GM12878 (cell line): ENCODE results near the gene ELP6. TPM values are rescaled to one million over a fixed set of nuclear protein-coding genes. Genes with fewer than 3 reads are reported as not detected.

Experiments
- ATAC-seq: fragments of 200-7000 bp; cut with Tn5 transposase; 3 replicates; pipeline ENCODE4 v1.9.1; 2020; ENCODE audit warnings: mild to moderate bottlenecking, moderate library complexity
- BruUV-seq: library from RNA; stranded (reverse); fragments of 400-500 nt; replicated peaks from 2 replicates; lab custom pipeline; 2021; lab: Mats Ljungman, UMichigan
- CTCF ChIA-PET: fragments of 300-600 bp; sonication (Branson Sonifier 250); formaldehyde crosslinking; extraction: SDS; loops from one replicate; lab custom pipeline; 2021; ENCODE audit warnings: inconsistent platforms; lab: Yijun Ruan, JAX
- POLR2A ChIA-PET: fragments of 350-600 bp; formaldehyde crosslinking; extraction: SDS; loops from one replicate; lab custom pipeline; 2021; ENCODE audit warnings: inconsistent platforms; lab: Charles Lee
- RAD21 ChIA-PET: fragments of 300-600 bp; sonication (Branson Sonifier 250); formaldehyde crosslinking; loops from one replicate; lab custom pipeline; 2023; ENCODE audit warnings: antibody characterized with exemption; ENCODE audit not compliant: unreplicated experiment; lab: Charles Lee
- SMC1A ChIA-PET: fragments of 300-600 bp; sonication (Branson Sonifier 250); formaldehyde crosslinking; loops from one replicate; lab custom pipeline; 2023; ENCODE audit not compliant: unreplicated experiment, uncharacterized antibody; lab: Charles Lee
- DNase-seq: peaks from one replicate; pipeline ENCODE4 v3.0.0-alpha.2; 2011; ENCODE audit warnings: low read depth, low spot score
- FAIRE-seq: peaks from 3 replicates; lab custom pipeline; 2011; peaks lifted over from hg19 to GRCh38; lab: Jason Lieb, UNC
- H2AFZ ChIP-seq: 2 replicates; pipeline ENCODE4 v1.6.0; 2011; ENCODE audit warnings: low read depth, low read length, control low read depth; ENCODE audit not compliant: control insufficient read depth
- H3K27ac ChIP-seq: 2 replicates; pipeline ENCODE4 v1.5.1; 2011; ENCODE audit warnings: control low read depth; ENCODE audit not compliant: control insufficient read depth, insufficient read depth
- H3K27me3 ChIP-seq, 2 experiments: replicated peaks in 1 of 2; 2 replicates each; pipeline versions ENCODE4 v1.6.0 to v1.6.1; 2011; ENCODE audit warnings: low read length in 1 of 2; ENCODE audit not compliant: control insufficient read depth in 2 of 2, insufficient read depth in 2 of 2
- H3K36me3 ChIP-seq, 2 experiments: 2 replicates each; pipeline ENCODE4 v1.5.1; 2011; ENCODE audit warnings: low read length in 1 of 2; ENCODE audit not compliant: control insufficient read depth in 2 of 2, insufficient read depth in 2 of 2
- H3K4me1 ChIP-seq: 2 replicates; pipeline ENCODE4 v1.6.1; 2011; ENCODE audit warnings: mild to moderate bottlenecking, low read length, moderate library complexity, mixed read lengths; ENCODE audit not compliant: control insufficient read depth, insufficient read depth
- H3K4me2 ChIP-seq: 2 replicates; pipeline ENCODE4 v1.6.0; 2011; ENCODE audit warnings: control low read depth; ENCODE audit not compliant: control insufficient read depth, insufficient read depth
- H3K4me3 ChIP-seq: fragments of 200-600 bp; sonication (generic); 2 replicates; pipeline ENCODE4 v1.5.1; 2016
- H3K79me2 ChIP-seq: 2 replicates; pipeline ENCODE4 v1.6.0; 2011; ENCODE audit warnings: low read length; ENCODE audit not compliant: control insufficient read depth, insufficient read depth
- H3K9ac ChIP-seq: 2 replicates; pipeline ENCODE4 v1.8.0; 2011; ENCODE audit warnings: low read length, control low read depth, mixed read lengths; ENCODE audit not compliant: control insufficient read depth, insufficient read depth
- H3K9me3 ChIP-seq: replicated peaks from 3 replicates; pipeline ENCODE4 v1.5.1; 2011; ENCODE audit warnings: mild to moderate bottlenecking, low read length; ENCODE audit not compliant: control insufficient read depth, insufficient read depth
- H4K20me1 ChIP-seq: 2 replicates; pipeline ENCODE4 v1.6.0; 2011; ENCODE audit not compliant: control insufficient read depth, insufficient read depth
- BCL11A ChIP-seq: IDR thresholded peaks from 2 replicates; pipeline ENCODE4 v1.6.1; 2011; ENCODE audit warnings: low read depth, low read length
- BCL3 ChIP-seq: IDR thresholded peaks from 2 replicates; pipeline ENCODE4 v1.6.1; 2011; ENCODE audit warnings: borderline replicate concordance, low read depth, mild to moderate bottlenecking, moderate library complexity, low read length; ENCODE audit not compliant: insufficient read depth, poor library complexity, severe bottlenecking
- CREB1 ChIP-seq: IDR thresholded peaks from 2 replicates; pipeline ENCODE4 v1.6.1; 2012; ENCODE audit warnings: low read depth, mild to moderate bottlenecking, inconsistent platforms
- DPF2 ChIP-seq: fragments of 450-650 bp; IDR thresholded peaks from 2 replicates; pipeline ENCODE4 v1.6.1; 2017; ENCODE audit warnings: mild to moderate bottlenecking
- HDAC6 ChIP-seq: fragments of 200-600 bp; sonication (generic); IDR thresholded peaks from one replicate; pipeline ENCODE4 v1.8.0; 2017; ENCODE audit warnings: antibody characterized with exemption; ENCODE audit not compliant: unreplicated experiment
- KDM1A ChIP-seq: fragments of 200-600 bp; sonication (generic); IDR thresholded peaks from 2 replicates; pipeline ENCODE4 v1.6.1; 2016; ENCODE audit warnings: borderline replicate concordance
- KLF5 ChIP-seq: fragments of 450-650 bp; IDR thresholded peaks from 2 replicates; pipeline ENCODE4 v1.6.1; 2014; ENCODE audit warnings: mild to moderate bottlenecking; ENCODE audit not compliant: partially characterized antibody
- POLR2AphosphoS5 ChIP-seq: IDR thresholded peaks from 2 replicates; pipeline ENCODE4 v1.6.1; 2011; ENCODE audit warnings: mild to moderate bottlenecking, low read length, inconsistent platforms
- RAD51 ChIP-seq: fragments of 450-650 bp; IDR thresholded peaks from 2 replicates; pipeline ENCODE4 v1.6.1; 2016; ENCODE audit warnings: moderate library complexity, mild to moderate bottlenecking, inconsistent platforms
- RBBP5 ChIP-seq: fragments of 200-600 bp; sonication (generic); conservative IDR thresholded peaks from 2 replicates; pipeline ENCODE4 v1.6.1; 2016
- SMAD5 ChIP-seq: IDR thresholded peaks from 2 replicates; pipeline ENCODE4 v1.6.1; 2016; ENCODE audit warnings: antibody characterized with exemption, low read depth
- SMARCA5 ChIP-seq: fragments of 450-650 bp; IDR thresholded peaks from 2 replicates; pipeline ENCODE4 v1.6.1; 2017; ENCODE audit warnings: mild to moderate bottlenecking
- STAT1 ChIP-seq: fragments of 450-650 bp; conservative IDR thresholded peaks from 2 replicates; pipeline ENCODE4 v1.6.1; 2014; ENCODE audit warnings: antibody characterized with exemption, mild to moderate bottlenecking
- TBL1XR1 ChIP-seq: IDR thresholded peaks from 2 replicates; pipeline ENCODE4 v1.6.1; 2012; ENCODE audit warnings: low read depth, low read length, improper control_type of control experiment
- TCF7 ChIP-seq: IDR thresholded peaks from 2 replicates; pipeline ENCODE4 v1.6.1; 2014; ENCODE audit warnings: antibody characterized with exemption, borderline replicate concordance
- ZNF217 ChIP-seq: fragments of 450-650 bp; IDR thresholded peaks from 2 replicates; pipeline ENCODE4 v1.6.1; 2017; ENCODE audit warnings: antibody characterized with exemption, mild to moderate bottlenecking
- WGBS: methylation state at CpG from one replicate; pipeline ENCODE4 v1.1.6; 2016; ENCODE audit warnings: low lambda C conversion rate; ENCODE audit not compliant: insufficient replicate concordance, insufficient coverage; ENCODE audit errors: missing lambda C conversion rate; 5-methylcytosine and 5-hydroxymethylcytosine counted together
- in situ Hi-C: fragments of 300-500 bp; cut with MboI; formaldehyde crosslinking; loops from 9 replicates; pipeline ENCODE4 v1.14.3; 2018; ENCODE audit warnings: mixed read lengths
- intact Hi-C: fragments of 100-400 bp; cut with micrococcal nuclease; formaldehyde crosslinking; loops from one replicate; pipeline ENCODE4 v1.14.2; 2022; ENCODE audit not compliant: unreplicated experiment
- polyA plus RNA-seq, 11 experiments: library from polyadenylated mRNA; depleted of rRNA in 4 of 11; unstranded in 6 of 11; stranded (reverse) in 5 of 11; fragments of >200 nt; fragmentation: Nextera tagmentation in 4 of 11; fragmentation: Illumina TruSeq in 1 of 11; extraction: Ambion mirVana in 4 of 11; extraction: Trizol in 1 of 11; gene quantifications; 1 replicate in 1 of 11; 2 replicates in 10 of 11; pipeline versions ENCODE4 v1.2.1 to v1.2.3, GENCODE V29; 2011 to 2016; ENCODE audit warnings: inconsistent platforms in 2 of 11, missing spikeins in 2 of 11, low read depth in 1 of 11
- total RNA-seq, 4 experiments: library from RNA; depleted of rRNA in 3 of 4; stranded (reverse); fragments of >200 nt in 3 of 4; fragmentation: Illumina TruSeq in 1 of 4; extraction: Trizol in 1 of 4; gene quantifications; 2 replicates each; pipeline versions ENCODE4 v1.2.1 to v1.2.3, GENCODE V29; 2013 to 2021
- TF ChIP-seq, protein P1 (sequence below): fragments of 450-650 bp; IDR thresholded peaks from 2 replicates; pipeline ENCODE4 v1.6.1; 2017; ENCODE audit warnings: mild to moderate bottlenecking, moderate library complexity

Gene ELP6
- total and polyA plus RNA-seq, 10 of the 15 experiments (the other 5 are each of a cell fraction or from before 2014, with no cell fraction given): 39.5 to 83.3 (median 50.2) TPM

DNA sequence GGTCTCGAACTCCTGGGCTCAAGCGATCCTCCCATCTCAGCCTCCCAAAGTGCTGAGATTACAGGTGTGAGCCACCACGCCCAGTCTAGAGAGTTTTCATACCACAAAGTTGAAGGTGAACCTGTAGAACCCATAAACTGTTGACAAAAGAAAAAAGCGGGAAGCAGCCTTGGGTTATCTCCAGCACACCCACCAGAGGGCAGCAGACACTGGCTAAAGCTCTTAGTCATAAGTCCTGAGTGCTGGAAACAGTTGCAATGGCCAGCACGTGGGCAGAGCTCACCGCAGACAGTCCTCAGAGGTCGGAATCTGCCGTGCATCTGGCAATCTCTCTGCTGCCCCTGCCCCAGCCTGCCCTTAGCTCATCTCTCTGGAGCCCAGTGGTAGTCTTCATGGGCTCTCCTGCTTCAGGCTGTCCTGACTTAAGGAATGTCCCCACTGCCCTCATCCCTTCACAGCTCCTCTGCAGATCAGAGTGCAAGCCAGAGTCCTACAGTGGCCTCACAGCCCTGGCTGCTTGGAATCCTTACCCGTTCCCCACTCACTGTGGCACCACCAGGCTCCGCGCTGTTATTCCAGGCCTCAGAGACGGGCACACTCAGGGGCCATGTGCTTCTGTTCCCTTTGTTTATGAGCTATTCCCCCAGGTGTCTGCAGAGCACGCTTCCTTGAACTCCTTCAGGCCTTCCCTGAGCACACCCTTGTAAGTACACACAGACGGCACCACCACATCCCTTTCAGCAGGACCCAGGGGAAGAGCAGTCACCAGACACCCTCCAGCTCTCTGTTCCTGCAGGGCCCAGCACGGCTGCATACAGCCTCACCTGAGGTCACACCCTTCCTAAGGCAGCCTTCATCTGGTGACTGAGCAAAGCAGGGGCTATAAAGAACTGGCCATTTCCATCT lies 8.8 kb upstream of the ELP6 start:
- FAIRE-seq: peak; percentile 91
- H3K4me3 ChIP-seq: no peak overlapping the region
- no peaks in the 10 kb centered on the region for H3K9me3 ChIP-seq
- BruUV-seq: no TSS peak
- peak overlapping the region; percentile 66 for H2AFZ ChIP-seq
- intact Hi-C loops: loop anchor here (1.0 to 10.0 kb wide), 4 partner anchors 132 to 632 kb away; no protein-coding TSS in a partner anchor
- peak overlapping the region; percentile 55; the same call in 1 of the 2 replicates for H3K4me2 ChIP-seq
- peaks cover 6% of the 10 kb centered on the region; the same call in 1 of the 2 replicates for H3K4me1 ChIP-seq
- ChIA-PET POLR2A (interaction anchor here (0.9 to 1.4 kb wide), 2 partner anchors 258 to 267 kb away, joined by 4 to 5 read pairs; no protein-coding TSS in a partner anchor), SMC1A (interaction anchor here (0.5 to 2.9 kb wide), 24 partner anchors 12 to 629 kb away, joined by 3 to 26 read pairs (median 4); no protein-coding TSS in a partner anchor), RAD21 (interaction anchor here (0.6 to 2.5 kb wide), 26 partner anchors 9 to 637 kb away, joined by 3 to 43 read pairs (median 4); partner anchors contain the start of genes ELP6 and SCAP), CTCF (interaction anchor here (0.5 to 5.3 kb wide), 52 partner anchors 8 to 914 kb away, joined by 3 to 83 read pairs (median 4); partner anchors contain the start of genes DHX30, ELP6 and SCAP)
- no peaks in the 10 kb centered on the region for H3K79me2 ChIP-seq
- WGBS: 37% methylated on average over 15 of the region's 15 CpGs
- in situ Hi-C loops: loop anchor here (5.0 to 10.0 kb wide), 2 partner anchors 265 to 632 kb away; no protein-coding TSS in a partner anchor
- peak; percentile 69 for DNase-seq
- peak; percentile 99 for ATAC-seq
- H3K27me3 ChIP-seq: no peaks in the 10 kb centered on the region; a peak in 1 of 4 replicates
- no peaks in the 10 kb centered on the region for H3K36me3 ChIP-seq
- no peaks in the 10 kb centered on the region for H4K20me1 ChIP-seq
- H3K9ac ChIP-seq: no peak overlapping the region; the same call in 1 of the 2 replicates
- no peak overlapping the region for H3K27ac ChIP-seq
- no peak for TF ChIP-seq STAT1
- no peak for TF ChIP-seq RBBP5
- TF ChIP-seq BCL11A: no peak
- TF ChIP-seq DPF2: peak; percentile 39; the same call in 1 of the 2 replicates
- no peak for TF ChIP-seq SMAD5
- no peak for TF ChIP-seq ZNF217
- no peak for TF ChIP-seq TBL1XR1
- no peak for TF ChIP-seq KDM1A
- no peak for TF ChIP-seq HDAC6
- peak; percentile 78 for TF ChIP-seq SMARCA5
- TF ChIP-seq RAD51: peak; percentile 83
- TF ChIP-seq TCF7: no peak
- no peak for TF ChIP-seq KLF5
- TF ChIP-seq, protein P1, sequence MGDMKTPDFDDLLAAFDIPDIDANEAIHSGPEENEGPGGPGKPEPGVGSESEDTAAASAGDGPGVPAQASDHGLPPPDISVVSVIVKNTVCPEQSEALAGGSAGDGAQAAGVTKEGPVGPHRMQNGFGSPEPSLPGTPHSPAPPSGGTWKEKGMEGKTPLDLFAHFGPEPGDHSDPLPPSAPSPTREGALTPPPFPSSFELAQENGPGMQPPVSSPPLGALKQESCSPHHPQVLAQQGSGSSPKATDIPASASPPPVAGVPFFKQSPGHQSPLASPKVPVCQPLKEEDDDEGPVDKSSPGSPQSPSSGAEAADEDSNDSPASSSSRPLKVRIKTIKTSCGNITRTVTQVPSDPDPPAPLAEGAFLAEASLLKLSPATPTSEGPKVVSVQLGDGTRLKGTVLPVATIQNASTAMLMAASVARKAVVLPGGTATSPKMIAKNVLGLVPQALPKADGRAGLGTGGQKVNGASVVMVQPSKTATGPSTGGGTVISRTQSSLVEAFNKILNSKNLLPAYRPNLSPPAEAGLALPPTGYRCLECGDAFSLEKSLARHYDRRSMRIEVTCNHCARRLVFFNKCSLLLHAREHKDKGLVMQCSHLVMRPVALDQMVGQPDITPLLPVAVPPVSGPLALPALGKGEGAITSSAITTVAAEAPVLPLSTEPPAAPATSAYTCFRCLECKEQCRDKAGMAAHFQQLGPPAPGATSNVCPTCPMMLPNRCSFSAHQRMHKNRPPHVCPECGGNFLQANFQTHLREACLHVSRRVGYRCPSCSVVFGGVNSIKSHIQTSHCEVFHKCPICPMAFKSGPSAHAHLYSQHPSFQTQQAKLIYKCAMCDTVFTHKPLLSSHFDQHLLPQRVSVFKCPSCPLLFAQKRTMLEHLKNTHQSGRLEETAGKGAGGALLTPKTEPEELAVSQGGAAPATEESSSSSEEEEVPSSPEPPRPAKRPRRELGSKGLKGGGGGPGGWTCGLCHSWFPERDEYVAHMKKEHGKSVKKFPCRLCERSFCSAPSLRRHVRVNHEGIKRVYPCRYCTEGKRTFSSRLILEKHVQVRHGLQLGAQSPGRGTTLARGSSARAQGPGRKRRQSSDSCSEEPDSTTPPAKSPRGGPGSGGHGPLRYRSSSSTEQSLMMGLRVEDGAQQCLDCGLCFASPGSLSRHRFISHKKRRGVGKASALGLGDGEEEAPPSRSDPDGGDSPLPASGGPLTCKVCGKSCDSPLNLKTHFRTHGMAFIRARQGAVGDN: no peak
- no peak; the same call in 1 of the 2 replicates for TF ChIP-seq CREB1
- no peak for TF ChIP-seq POLR2AphosphoS5
- TF ChIP-seq BCL3: no peak
